ENCODE results near the gene GPRC5B. TPM values are rescaled to one million over a fixed set of nuclear protein-coding genes. Genes with fewer than 3 reads are reported as not detected.
A peak's percentile ranks its signal among the peaks of the same experiment; 100 is the strongest.

Gene GPRC5B
- total and polyA plus RNA-seq, 2 donors (not counting 3 experiments of a cell fraction or from before 2014, with no cell fraction given) = 42.3 TPM

GRCh38 chr16:19907161-19907992, 22.7 kb upstream of the GPRC5B start:
- Histone ChIP-seq H3K4me2 (ENCODE audit: insufficient read depth, low read length) (no peak overlapping the region), H3K4me3 (replicated peaks in 1 of 3; ENCODE audit: insufficient read depth in 1 of 3, low read depth in 1 of 3, low read length in 3 of 3) (no peak overlapping the region)
- POLR2A ChIA-PET = interaction anchor here (0.7 kb wide), 1 partner anchor 418 kb away, joined by 3 read pairs; no protein-coding TSS in a partner anchor

More at GRCh38 chr16:19907161-19907992, 22.7 kb upstream of the GPRC5B start:
- BruUV-seq (replicated peaks) = no TSS peak
- intact Hi-C loops (cut with micrococcal nuclease) = loop anchor here (1.0 to 5.0 kb wide), 3 partner anchors 393 to 800 kb away; no protein-coding TSS in a partner anchor
- Histone ChIP-seq H4K20me1 (replicated peaks; ENCODE audit: control insufficient read depth, extremely low read depth, insufficient read depth, low read length) (no peaks in the 10 kb centered on the region), H3K9ac (replicated peaks; ENCODE audit: extremely low read depth, insufficient read depth, low read length) (no peak overlapping the region), H3K4me1 (ENCODE audit: control insufficient read depth, extremely low read depth, insufficient read depth, low read length) (no peaks in the 10 kb centered on the region), H3K9me3 (replicated peaks; ENCODE audit: control insufficient read depth, insufficient read depth, low read length) (no peaks in the 10 kb centered on the region), H3K9me1 (replicated peaks; ENCODE audit: control insufficient read depth, extremely low read depth, insufficient read depth, low read length) (no peaks in the 10 kb centered on the region), H2AFZ (ENCODE audit: low read depth, low read length) (peak overlapping the region; percentile 25), H3K27ac (ENCODE audit: insufficient read depth, low read depth, low read length) (no peak overlapping the region), H3K79me2 (ENCODE audit: control insufficient read depth, insufficient read depth, low read length) (no peaks in the 10 kb centered on the region), H3K27me3 (ENCODE audit: control insufficient read depth in 2 of 2, insufficient read depth in 2 of 2, low read length in 2 of 2) (no peaks in the 10 kb centered on the region), H3K36me3 (ENCODE audit: control insufficient read depth in 2 of 2, extremely low read depth in 1 of 2, insufficient read depth in 2 of 2, low read length in 2 of 2) (no peaks in the 10 kb centered on the region)
- CTCF ChIA-PET = interaction anchor here (0.5 to 12.1 kb wide), 60 partner anchors 9 to 1393 kb away, joined by 3 to 438 read pairs (median 4); partner anchors contain the start of genes GPRC5B, TMC5 and VPS35L
- TF ChIP-seq EZH2 (IDR thresholded peaks at IDR 0.05; ENCODE audit: borderline replicate concordance, low read depth, low read length, severe bottlenecking) (no peak), JUN (IDR thresholded peaks at IDR 0.05; ENCODE audit: borderline replicate concordance, insufficient read depth, insufficient read length, low read depth) (no peak), CTCF (IDR thresholded peaks at IDR 0.05; ENCODE audit: extremely low read depth in 1 of 2, insufficient read depth in 1 of 2, low read depth in 1 of 2, low read length in 2 of 2) (peak; percentile 97 to 100), POLR2AphosphoS5 (IDR thresholded peaks at IDR 0.05; ENCODE audit: insufficient read depth, low read depth, low read length) (no peak)
- FAIRE-seq (peak; percentile 91), DNase-seq (ENCODE audit: low read depth, low spot score) (peak; percentile 73)
- dilution Hi-C loops (cut with MboI; ENCODE audit: extremely low pct_ligation_motif_present, low sequenced_read_pairs) = no loop called here

Measured in endothelial cell of umbilical vein (primary cell).